ENCODE results near the gene GSDME. TPM values are rescaled to one million over a fixed set of nuclear protein-coding genes. Genes with fewer than 3 reads are reported as not detected.

Gene GSDME
- polyA plus RNA-seq, 1 donor, result 87.6 TPM

- no peaks in the 10 kb centered on the region for H3K4me1 ChIP-seq (ENCODE audit: control insufficient read depth, insufficient read depth, low read length)
- peaks cover 31% of the 10 kb centered on the region for H3K36me3 ChIP-seq (ENCODE audit: control insufficient read depth, insufficient read depth, low read length)
- H3K27me3 ChIP-seq (ENCODE audit: control insufficient read depth, insufficient read depth, low read length), result no peaks in the 10 kb centered on the region
- H3K4me3 ChIP-seq (ENCODE audit: low read length), result no peak overlapping the region
- no peak for DNase-seq
- no peak overlapping the region for H3K27ac ChIP-seq (ENCODE audit: low read length)
- H3K9me3 ChIP-seq (ENCODE audit: control insufficient read depth, low read depth, low read length), result no peaks in the 10 kb centered on the region
- 81% methylated on average over 2 of the region's 16 CpGs for WGBS (ENCODE audit: insufficient coverage, low lambda C conversion rate)
Measured at GRCh38 chr7:24715661-24716479, 41.4 kb downstream of the GSDME start.

GRCh38 chr7:24715171-24715570 lies 42.1 kb downstream of the GSDME start:
- peaks cover 29% of the 10 kb centered on the region for H3K36me3 ChIP-seq (ENCODE audit: control insufficient read depth, insufficient read depth, low read length)
- no peak overlapping the region for H3K27ac ChIP-seq (ENCODE audit: low read length)
- DNase-seq, result no peak
- no peaks in the 10 kb centered on the region for H3K27me3 ChIP-seq (ENCODE audit: control insufficient read depth, insufficient read depth, low read length)
- H3K9me3 ChIP-seq (ENCODE audit: control insufficient read depth, low read depth, low read length), result no peaks in the 10 kb centered on the region
- no CpG with 5 or more reads among the region's 2 CpGs for WGBS (ENCODE audit: insufficient coverage, low lambda C conversion rate)
- H3K4me3 ChIP-seq (ENCODE audit: low read length), result no peak overlapping the region
- H3K4me1 ChIP-seq (ENCODE audit: control insufficient read depth, insufficient read depth, low read length), result no peaks in the 10 kb centered on the region

- WGBS (ENCODE audit: insufficient coverage, low lambda C conversion rate), result no CpG with 5 or more reads among the region's 8 CpGs
- Histone ChIP-seq H3K36me3 (ENCODE audit: control insufficient read depth, insufficient read depth, low read length) (peaks cover 33% of the 10 kb centered on the region), H3K4me1 (ENCODE audit: control insufficient read depth, insufficient read depth, low read length) (no peaks in the 10 kb centered on the region), H3K27ac (ENCODE audit: low read length) (no peak overlapping the region), H3K4me3 (ENCODE audit: low read length) (no peak overlapping the region), H3K9me3 (ENCODE audit: control insufficient read depth, low read depth, low read length) (no peaks in the 10 kb centered on the region), H3K27me3 (ENCODE audit: control insufficient read depth, insufficient read depth, low read length) (no peaks in the 10 kb centered on the region)
- no peak for DNase-seq
Measured at GRCh38 chr7:24714676-24715010, 42.6 kb downstream of the GSDME start.

- no peak overlapping the region for H3K27ac ChIP-seq (ENCODE audit: low read length)
- DNase-seq, result no peak
- WGBS (ENCODE audit: insufficient coverage, low lambda C conversion rate), result 94% methylated on average over 3 of the region's 14 CpGs
- peaks cover 37% of the 10 kb centered on the region for H3K36me3 ChIP-seq (ENCODE audit: control insufficient read depth, insufficient read depth, low read length)
- no peaks in the 10 kb centered on the region for H3K4me1 ChIP-seq (ENCODE audit: control insufficient read depth, insufficient read depth, low read length)
- H3K4me3 ChIP-seq (ENCODE audit: low read length), result no peak overlapping the region
- no peaks in the 10 kb centered on the region for H3K9me3 ChIP-seq (ENCODE audit: control insufficient read depth, low read depth, low read length)
- H3K27me3 ChIP-seq (ENCODE audit: control insufficient read depth, insufficient read depth, low read length), result no peaks in the 10 kb centered on the region
Measured at GRCh38 chr7:24713850-24714675, 43.2 kb downstream of the GSDME start.

GRCh38 chr7:24713039-24713793 lies 44.0 kb downstream of the GSDME start:
- Histone ChIP-seq H3K9me3 (ENCODE audit: control insufficient read depth, low read depth, low read length) (no peaks in the 10 kb centered on the region), H3K4me1 (ENCODE audit: control insufficient read depth, insufficient read depth, low read length) (no peaks in the 10 kb centered on the region), H3K36me3 (ENCODE audit: control insufficient read depth, insufficient read depth, low read length) (peaks cover 32% of the 10 kb centered on the region), H3K27ac (ENCODE audit: low read length) (no peak overlapping the region), H3K4me3 (ENCODE audit: low read length) (no peak overlapping the region), H3K27me3 (ENCODE audit: control insufficient read depth, insufficient read depth, low read length) (no peaks in the 10 kb centered on the region)
- DNase-seq, result no peak
- WGBS (ENCODE audit: insufficient coverage, low lambda C conversion rate), result 80% methylated on average over 3 of the region's 12 CpGs

- Histone ChIP-seq H3K27ac (ENCODE audit: low read length) (no peak overlapping the region), H3K9me3 (ENCODE audit: control insufficient read depth, low read depth, low read length) (no peaks in the 10 kb centered on the region), H3K4me1 (ENCODE audit: control insufficient read depth, insufficient read depth, low read length) (no peaks in the 10 kb centered on the region), H3K36me3 (ENCODE audit: control insufficient read depth, insufficient read depth, low read length) (peaks cover 38% of the 10 kb centered on the region), H3K27me3 (ENCODE audit: control insufficient read depth, insufficient read depth, low read length) (no peaks in the 10 kb centered on the region), H3K4me3 (ENCODE audit: low read length) (no peak overlapping the region)
- no peak for DNase-seq
- no CpG with 5 or more reads among the region's 15 CpGs for WGBS (ENCODE audit: insufficient coverage, low lambda C conversion rate)
Measured at GRCh38 chr7:24709585-24710360, 47.5 kb downstream of the GSDME start.

- no peak overlapping the region for H3K27ac ChIP-seq (ENCODE audit: low read length)
- H3K27me3 ChIP-seq (ENCODE audit: control insufficient read depth, insufficient read depth, low read length), result no peaks in the 10 kb centered on the region
- no peak for DNase-seq
- H3K4me3 ChIP-seq (ENCODE audit: low read length), result no peak overlapping the region
- no peaks in the 10 kb centered on the region for H3K4me1 ChIP-seq (ENCODE audit: control insufficient read depth, insufficient read depth, low read length)
- no CpG with 5 or more reads among the region's 5 CpGs for WGBS (ENCODE audit: insufficient coverage, low lambda C conversion rate)
- peaks cover 40% of the 10 kb centered on the region for H3K36me3 ChIP-seq (ENCODE audit: control insufficient read depth, insufficient read depth, low read length)
- H3K9me3 ChIP-seq (ENCODE audit: control insufficient read depth, low read depth, low read length), result no peaks in the 10 kb centered on the region
Measured at GRCh38 chr7:24709051-24709450, 48.2 kb downstream of the GSDME start.

GRCh38 chr7:24707988-24708615 lies 49.2 kb downstream of the GSDME start:
- no peak overlapping the region for H3K27ac ChIP-seq (ENCODE audit: low read length)
- WGBS (ENCODE audit: insufficient coverage, low lambda C conversion rate), result no CpG with 5 or more reads among the region's 9 CpGs
- H3K4me1 ChIP-seq (ENCODE audit: control insufficient read depth, insufficient read depth, low read length), result no peaks in the 10 kb centered on the region
- DNase-seq, result no peak
- no peaks in the 10 kb centered on the region for H3K9me3 ChIP-seq (ENCODE audit: control insufficient read depth, low read depth, low read length)
- peaks cover 44% of the 10 kb centered on the region for H3K36me3 ChIP-seq (ENCODE audit: control insufficient read depth, insufficient read depth, low read length)
- no peak overlapping the region for H3K4me3 ChIP-seq (ENCODE audit: low read length)
- no peaks in the 10 kb centered on the region for H3K27me3 ChIP-seq (ENCODE audit: control insufficient read depth, insufficient read depth, low read length)

- Histone ChIP-seq H3K9me3 (ENCODE audit: control insufficient read depth, low read depth, low read length) (no peaks in the 10 kb centered on the region), H3K4me3 (ENCODE audit: low read length) (no peak overlapping the region), H3K4me1 (ENCODE audit: control insufficient read depth, insufficient read depth, low read length) (no peaks in the 10 kb centered on the region), H3K27ac (ENCODE audit: low read length) (no peak overlapping the region), H3K27me3 (ENCODE audit: control insufficient read depth, insufficient read depth, low read length) (no peaks in the 10 kb centered on the region), H3K36me3 (ENCODE audit: control insufficient read depth, insufficient read depth, low read length) (peaks cover 60% of the 10 kb centered on the region)
- WGBS (ENCODE audit: insufficient coverage, low lambda C conversion rate), result no CpG with 5 or more reads among the region's 30 CpGs
- no peak for DNase-seq
Measured at GRCh38 chr7:24706211-24707170, 50.8 kb downstream of the GSDME start.
